DMS 273 (cell line): Measurements from ENCODE around the gene RHOXF1.
"Not testable (repeated sequence)": the region's sequence is repeated elsewhere in the genome, so short reads cannot be mapped to it uniquely, and the experiment has no call there.

Experiments used
- DNase-seq: peaks from one replicate; lab custom pipeline; 2025; ENCODE audit not compliant: unreplicated experiment; lab: John Stamatoyannopoulos, UW

RHOXF1 gene, protein sequence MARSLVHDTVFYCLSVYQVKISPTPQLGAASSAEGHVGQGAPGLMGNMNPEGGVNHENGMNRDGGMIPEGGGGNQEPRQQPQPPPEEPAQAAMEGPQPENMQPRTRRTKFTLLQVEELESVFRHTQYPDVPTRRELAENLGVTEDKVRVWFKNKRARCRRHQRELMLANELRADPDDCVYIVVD

DNA sequence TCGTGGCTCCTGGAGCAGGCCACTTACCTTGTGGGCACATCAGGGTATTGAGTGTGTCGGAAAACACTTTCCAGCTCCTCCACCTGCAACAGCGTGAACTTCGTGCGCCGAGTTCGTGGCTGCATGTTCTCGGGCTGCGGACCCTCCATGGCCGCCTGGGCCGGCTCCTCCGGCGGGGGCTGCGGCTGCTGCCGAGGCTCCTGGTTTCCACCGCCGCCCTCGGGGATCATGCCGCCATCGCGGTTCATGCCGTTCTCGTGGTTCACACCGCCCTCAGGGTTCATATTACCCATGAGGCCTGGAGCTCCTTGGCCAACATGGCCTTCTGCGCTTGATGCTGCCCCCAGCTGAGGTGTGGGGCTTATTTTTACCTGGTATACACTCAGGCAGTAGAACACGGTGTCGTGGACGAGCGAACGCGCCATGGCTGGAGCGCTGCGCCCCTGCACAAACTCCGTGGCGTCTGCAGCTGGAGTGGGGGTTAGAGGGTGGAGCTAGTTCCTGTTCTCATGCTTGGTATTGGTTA is at the start of gene RHOXF1:
Gene RHOXF1, minus strand, starts transcription at position 476 of the 526 bp plus-strand sequence. Its CDS starts 51 bp downstream, at position 425.
- no peak for DNase-seq

DNA sequence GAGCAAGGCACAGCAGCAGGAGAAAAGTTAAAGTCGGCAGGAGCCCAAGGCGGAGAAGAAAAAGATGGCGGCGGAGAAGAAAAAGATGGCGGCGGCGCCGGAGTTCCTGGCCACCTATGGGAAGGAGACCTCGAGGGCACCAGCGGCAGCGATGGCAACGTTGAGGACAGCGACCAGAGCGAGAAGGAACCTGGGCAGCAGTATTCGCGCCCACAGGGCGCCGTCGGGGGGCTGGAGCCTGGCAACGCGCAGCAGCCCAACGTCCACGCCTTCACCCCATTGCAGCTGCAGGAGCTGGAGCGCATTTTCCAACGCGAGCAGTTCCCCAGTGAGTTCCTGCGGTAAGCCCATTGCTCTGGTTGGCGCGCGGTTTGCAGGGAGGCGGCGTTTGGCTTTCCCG is 43.4 kb upstream of the RHOXF1 start:
- not testable (repeated sequence) for DNase-seq

DNA sequence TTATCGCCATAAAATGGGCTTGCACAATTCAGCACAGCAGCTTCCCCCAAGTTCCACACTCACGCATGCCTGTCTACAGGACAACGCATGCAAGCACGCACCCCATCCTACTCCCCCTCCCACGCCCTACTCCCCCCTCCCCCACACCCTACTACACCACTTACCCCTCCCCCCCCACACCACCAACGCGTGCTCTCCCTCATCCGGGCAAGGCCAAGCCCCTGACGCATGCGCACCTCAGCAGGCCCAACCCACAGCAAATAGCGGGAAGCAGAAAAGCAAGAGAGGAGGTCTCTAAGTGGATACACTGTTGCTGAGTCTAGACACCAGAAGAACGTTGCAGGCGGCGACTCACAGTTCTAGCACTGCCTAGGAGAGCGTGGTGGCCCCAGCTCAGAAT is 42.6 kb upstream of the RHOXF1 start, which contains the start of gene RHOXF2:
Gene RHOXF2, plus strand, starts transcription at position 301 of the 400 bp plus-strand sequence. CDS start 138 bp downstream, outside the sequence.
- DNase-seq = not testable (repeated sequence)

DNA sequence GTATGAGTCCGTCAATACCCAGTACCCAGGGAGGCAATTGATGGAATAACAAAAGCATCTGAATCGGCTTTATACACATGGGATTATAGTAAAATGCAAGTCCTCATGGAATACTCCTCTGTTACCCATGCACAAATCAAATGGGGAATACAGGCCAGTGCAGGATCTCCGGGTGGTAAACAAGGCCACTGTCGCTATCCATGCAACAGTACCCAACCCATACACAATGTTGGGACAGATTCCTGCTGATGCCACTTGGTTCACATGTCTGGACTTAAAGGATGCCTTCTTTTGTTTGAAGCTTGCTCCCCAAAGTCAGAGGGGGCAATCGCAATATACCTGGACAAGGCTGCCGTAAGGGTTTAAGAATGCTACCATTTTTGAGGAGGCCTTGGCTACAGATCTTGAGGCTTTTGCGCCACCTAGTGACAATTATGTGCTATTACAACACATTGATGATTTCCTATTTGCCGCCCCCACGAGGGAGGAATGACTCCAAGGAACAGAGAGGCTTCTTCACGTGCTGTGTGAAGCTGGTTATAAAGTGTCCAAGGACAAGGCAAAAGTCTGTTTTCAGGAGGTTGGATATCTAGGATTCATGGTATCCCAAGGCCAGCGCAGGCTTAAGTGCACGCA is 34.5 kb upstream of the RHOXF1 start:
- not testable (repeated sequence) for DNase-seq

DNA sequence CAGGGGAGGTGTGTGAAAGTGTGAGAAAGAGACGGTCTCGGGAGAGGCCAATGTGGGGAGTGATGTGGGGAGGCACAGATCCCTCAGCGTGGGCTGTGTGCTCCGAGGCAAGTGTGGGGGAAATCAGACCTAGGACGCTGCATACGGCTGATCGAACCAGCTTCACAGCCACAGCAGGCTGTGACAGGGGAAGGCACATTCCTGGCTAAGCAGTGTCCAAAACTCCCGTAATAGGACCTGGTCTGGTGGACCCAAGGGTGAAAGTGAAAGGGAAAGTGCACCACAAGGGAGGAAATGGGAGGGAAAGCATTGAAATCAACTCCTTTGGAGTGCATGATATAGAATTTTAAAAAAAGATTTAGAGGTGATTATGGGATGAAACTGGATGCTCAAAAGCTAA is 31.8 kb upstream of the RHOXF1 start:
- no peak for DNase-seq

DNA sequence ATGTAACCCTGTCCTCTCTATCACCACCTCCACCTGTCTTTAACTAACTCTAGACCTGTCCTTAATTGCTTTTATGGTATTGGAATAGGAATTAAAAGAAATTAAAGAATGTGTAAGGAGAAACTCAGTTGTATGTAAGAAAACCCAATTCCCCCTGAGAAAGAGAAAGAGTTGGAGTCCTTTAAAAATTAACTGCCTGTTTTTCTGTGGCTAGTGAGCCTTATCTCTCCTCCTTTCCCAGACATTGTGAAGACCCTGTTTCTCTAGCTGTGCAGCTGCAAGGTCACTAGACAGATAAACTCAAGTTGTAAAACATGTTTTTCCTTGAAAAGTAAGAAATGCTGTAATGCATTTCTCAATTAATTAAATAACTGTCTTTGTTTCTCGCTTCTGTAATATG is 30.6 kb upstream of the RHOXF1 start:
- not testable (repeated sequence) for DNase-seq

DNA sequence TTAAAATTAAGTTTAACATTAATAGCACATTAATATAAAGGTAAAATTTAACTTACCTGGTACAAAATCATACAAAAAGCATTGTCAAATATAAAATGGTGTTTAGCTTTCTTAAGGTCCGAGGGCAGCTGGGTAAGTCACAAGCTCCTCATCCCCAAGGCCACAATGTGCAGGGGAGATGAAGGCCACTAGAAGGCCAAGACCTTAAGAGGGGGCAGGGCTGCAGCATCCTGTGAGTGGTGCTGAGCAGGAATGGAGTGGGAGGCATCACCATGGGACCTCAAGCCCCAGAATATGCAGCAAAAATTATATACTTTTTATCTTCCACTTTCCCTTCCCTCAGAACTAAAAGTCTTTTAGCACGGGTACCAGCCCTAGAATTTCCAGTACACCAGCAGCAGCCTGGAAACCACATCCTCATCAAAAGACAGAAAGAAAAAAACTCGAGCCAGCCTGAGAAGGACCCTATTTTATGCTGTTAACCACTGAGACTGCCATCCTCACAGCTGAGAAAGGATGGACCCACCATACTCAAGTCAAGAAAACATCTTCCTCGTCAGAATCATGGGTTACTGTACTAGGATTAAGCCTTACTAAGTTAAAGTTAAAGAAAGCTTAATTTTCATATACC is 29.7 kb upstream of the RHOXF1 start:
- no peak for DNase-seq

DNA sequence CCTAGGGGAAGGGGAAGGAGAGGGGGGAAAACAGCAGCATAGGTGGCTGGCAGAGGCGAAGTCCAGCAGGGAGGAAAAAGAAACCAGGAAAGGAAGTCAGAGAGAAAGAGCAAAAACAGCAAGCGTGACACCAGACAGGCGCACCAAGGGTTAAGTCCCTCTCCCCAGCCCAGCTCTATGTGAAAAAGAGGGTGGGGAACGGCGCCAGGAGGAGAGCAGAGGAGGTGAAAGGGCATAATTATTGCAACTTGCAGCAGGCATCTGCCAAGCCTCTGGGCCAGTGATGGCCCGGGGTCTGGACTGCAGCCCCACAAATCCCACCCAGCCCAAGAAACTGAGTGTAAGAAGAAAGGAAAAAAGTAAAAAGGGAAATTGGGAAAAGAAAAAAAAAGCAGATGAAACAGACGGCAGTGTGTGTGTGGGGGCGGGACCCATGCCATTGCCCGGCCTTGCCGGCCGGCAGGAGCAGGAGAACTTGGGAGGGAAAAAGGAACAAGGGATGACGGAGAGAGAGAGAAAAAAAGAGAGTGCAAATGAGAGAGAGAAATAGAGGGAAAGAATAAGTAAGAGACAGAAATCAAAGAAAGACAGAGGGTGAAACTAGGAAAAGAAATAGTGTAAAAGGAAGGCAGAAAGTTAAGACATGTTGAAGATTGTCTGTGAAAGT is 28.6 kb upstream of the RHOXF1 start:
- peak; percentile 60 for DNase-seq

DNA sequence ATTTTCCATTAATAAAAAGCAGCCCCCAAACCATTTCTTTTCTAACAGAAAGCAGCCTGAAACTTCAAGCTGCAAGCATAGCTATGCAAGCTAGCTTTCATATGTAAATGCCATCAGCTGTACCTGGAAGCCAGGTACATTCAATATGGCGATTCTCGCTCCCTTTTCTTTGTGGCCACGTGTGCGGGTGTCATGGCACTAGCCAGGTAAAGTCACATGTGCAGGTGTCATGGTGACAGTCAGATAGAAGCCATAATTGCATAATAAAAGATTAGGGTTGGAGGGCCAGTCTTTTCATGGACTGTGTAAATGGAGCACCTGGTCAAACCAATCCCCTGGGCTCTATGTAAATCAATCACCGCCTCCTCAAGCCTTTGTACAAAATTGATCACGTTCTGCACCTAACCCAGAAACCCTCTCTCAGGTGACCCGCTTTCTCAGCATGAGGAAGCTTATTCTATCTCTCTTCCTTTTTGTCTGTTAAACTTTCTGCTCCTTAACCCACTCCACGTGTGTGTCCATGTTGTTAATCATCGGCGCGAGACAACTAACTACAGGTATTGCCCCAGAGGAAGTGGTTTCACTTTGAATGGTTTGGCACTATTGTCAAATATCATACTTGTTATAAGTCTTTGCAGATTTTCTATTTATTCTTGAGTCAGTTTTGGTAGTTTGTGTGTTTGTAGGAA is 24.7 kb upstream of the RHOXF1 start:
- no peak for DNase-seq

DNA sequence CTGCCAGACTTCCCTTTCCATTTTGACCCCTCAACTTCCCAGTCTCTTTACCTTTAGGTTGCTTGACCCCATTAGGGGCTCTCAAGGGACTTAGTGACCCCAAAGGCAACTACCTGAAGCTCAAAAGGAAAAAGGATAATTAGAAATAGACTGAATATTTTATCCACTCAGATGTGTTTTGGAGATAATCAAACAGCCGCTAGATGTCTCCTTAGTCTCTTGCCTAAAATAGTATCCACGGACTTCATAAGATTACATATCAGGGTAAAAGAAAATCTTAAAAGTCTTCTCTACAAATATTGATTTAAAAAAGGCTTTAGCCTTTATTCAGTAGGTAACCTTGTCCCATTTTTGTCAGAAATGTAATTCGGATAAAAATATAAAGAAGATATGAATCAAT is 21.7 kb upstream of the RHOXF1 start:
- no peak for DNase-seq

DNA sequence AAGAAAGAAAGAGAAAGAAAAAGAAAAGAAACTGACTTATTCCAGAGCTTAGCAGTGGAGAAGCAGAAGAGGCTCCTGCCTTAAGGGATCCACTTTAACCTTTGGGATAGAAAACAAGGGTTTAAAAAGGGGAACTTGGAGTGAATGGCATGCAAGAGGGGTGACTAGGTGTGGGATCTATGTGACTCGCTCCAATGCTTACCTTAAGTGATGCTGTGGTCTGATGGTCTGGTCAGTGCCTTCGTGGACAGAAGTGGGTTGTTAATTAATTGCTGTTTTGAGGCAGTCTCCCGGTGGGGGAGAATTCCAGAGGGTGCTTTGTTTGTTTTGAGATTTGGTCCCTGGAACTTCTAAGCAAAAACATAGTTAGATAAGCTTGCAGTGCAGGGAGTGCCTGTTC is 21.1 kb upstream of the RHOXF1 start:
- no peak for DNase-seq

DNA sequence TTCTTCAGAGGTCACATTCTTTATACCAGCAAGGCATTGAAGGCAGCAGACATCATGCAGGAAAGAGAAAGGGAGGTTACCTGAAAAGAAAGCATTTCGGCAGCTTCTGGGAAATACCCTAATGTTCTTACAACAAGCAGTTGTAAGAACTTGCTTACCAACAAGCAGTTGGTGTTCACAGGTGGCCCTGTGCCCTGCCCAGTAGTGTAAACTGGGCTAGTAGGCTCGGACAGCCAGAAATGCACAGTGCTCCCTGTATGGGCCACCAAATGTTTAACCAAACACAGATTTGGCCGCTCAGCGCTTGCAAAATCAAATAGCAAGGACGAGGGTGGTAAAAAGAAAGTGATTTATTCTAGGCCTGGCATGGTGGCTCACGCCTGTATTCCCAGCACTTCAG is 20.4 kb upstream of the RHOXF1 start:
- DNase-seq = no peak

DNA sequence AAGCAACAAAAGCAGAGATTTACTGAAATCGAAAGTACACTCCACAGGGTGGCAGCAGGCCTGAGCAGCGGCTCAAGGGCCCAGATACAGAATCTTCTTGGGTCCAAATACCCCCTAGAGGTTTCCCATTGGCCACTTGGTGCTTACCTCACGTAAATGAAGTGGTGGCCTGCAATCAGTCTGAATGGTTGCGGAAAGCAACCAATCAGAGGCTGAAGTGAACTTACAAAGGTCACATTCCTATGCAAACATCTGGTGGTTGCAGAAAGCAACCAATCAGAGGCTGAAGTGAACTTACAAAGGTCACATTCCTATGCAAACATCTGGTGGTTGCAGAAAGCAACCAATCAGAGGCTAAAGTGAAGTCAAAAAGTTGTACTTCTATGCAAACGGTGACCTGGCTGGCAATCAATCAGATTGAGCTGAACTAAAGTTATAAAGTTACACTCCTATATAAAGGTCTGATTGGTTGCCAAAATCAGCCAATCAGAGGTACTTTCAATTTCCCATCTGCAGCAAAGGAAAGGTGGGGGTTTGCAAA is 12.7 kb upstream of the RHOXF1 start:
- DNase-seq = not testable (repeated sequence)

DNA sequence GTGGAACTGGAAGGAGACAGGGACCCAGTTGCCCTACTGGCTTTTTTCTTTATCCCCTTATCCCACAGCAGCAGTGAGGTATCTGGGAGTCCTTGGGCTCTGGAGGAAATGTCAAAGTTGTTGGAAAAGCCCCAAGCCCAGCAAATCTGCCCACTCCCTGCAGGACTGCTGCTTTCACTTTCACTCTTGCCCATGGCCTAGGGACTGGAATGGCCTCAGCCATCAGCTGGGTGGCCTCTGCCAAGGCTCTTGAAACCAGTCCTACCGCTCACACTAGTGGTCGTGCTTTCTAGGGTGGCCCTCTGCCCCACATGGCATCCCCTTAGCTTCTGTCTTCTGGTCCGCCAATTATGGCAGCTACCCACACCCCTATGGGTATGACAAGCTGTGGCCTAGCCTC is 9.7 kb upstream of the RHOXF1 start:
- DNase-seq = no peak

DNA sequence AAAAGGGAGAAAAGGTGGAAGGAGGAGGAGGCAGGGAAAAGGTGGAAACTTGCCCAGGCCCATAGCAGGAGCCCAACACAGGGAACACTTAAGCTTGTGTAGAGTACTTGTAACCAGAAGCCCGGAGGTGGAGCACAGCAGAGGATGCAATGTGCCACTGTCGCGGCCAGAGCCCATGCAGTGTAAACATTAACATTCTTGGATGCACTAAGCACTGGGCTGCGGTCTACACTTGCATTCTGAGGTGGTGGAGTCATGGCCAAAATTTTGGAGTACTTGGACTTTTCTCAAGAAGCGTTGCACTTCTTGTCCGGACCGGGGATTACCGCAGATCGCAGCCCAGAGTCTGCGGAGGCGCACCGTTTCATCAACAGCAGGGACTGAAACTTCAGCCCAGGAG is 4.5 kb upstream of the RHOXF1 start:
- DNase-seq = no peak

DNA sequence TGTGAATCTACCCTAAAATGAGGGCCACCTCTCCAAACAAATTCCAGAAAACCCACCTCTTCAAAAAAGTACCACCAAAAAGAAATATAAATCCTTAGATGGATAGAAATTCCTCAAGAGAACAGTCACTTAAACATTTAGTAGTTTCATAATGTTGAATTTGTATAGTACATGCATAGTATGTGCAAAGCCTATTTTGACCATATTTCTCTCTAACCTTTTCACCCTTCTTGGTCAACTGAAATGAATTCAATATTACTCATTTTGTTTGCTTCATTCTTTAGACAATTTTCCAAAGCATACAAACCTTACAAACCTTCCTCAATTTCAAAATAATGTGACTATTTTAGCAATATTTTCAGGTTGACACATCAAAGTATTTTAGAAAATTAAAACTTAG is 4.1 kb downstream of the RHOXF1 start:
- DNase-seq = no peak

DNA sequence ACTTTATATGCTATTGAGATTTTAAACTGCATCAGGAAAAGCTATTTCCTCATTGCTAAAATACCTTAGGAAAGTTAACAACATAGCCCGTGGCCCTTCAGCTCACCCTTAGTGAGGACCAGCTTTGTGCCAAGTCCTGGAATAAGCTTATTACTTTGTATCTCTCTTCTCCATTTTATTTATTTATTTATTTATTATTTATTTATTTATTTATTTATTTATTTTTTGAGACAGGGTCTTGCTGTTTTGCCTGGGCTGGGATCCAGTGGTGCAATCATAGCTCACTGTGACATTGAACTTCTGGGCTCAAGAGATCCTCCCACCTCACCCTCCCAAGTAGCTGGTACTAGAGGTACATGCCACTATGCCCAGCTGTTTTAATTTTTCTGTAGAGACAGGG is 6.3 kb downstream of the RHOXF1 start:
- DNase-seq = no peak

DNA sequence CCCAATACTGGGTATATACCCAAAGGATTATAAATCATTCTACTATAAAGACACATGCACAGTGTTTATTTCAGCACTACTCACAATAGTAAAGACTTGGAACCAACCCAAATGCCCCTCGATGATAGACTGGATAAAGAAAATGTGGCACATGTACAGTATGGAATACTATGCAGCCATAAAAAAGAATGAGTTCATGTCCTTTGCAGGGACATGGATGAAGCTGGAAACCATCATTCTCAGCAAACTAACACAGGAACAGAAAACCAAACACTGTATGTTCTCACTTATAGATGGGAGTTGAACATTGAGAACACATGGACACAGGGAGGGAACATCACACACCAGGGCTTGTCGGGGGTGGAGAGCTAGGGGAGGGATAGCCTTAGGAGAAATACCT is 11.0 kb downstream of the RHOXF1 start:
- not testable (repeated sequence) for DNase-seq

DNA sequence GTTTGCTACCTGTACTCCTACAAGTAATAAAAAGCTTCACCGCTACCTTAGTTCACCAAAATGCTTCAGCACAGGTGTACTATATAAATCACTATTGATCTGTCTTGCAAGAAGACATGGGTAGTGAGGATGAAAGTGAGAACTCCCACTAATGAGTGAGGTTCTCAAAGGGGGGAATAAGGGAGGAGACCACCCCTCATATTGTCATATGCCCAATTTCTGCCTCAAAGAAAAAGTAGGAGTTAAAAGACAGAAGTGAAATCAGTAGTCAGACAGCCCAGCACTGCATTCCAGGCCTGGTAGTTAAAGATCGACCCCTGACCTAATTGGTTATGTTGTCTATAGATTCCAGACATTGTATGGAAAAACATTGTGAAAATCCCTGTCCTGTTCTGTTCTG is 14.7 kb downstream of the RHOXF1 start:
- DNase-seq = not testable (repeated sequence)

DNA sequence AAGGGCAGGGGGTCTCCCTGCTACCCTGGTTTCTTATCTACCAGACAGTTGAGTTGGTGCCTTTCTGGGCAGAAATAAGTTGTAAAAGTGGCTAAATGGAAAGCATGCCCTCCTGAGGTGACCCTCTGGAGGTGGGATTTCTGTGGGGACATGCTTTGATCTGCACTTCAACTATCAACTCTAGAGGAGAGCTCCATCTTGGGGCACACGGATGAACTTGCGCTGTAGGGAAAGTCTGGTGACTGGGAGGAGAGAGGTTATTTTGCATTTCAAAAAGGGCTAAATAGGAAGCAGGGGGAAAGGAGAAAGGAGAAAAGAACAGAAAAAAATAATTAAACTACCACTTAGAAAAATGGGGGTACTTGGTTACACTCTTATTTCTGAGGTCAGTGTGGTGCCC is 25.5 kb downstream of the RHOXF1 start:
- peak; percentile 12 for DNase-seq
